ENCODE data around the gene CENPN. TPM values are rescaled to one million over a fixed set of nuclear protein-coding genes. Genes with fewer than 3 reads are reported as not detected.
A peak's percentile ranks its signal among the peaks of the same experiment; 100 is the strongest.

CENPN gene
- polyA plus RNA-seq, 3 donors = 2.5 to 4.9 (median 4.4) TPM

- peaks cover 27 to 43% of the 10 kb centered on the region in 2 donors for H3K36me3 Mint-ChIP-seq
- no peak for TF ChIP-seq CTCF (IDR thresholded peaks at IDR 0.05)
- H3K4me1 ChIP-seq (ENCODE audit: control insufficient read depth in 1 of 2, insufficient read depth in 2 of 2, low read length in 2 of 2) = no peaks in the 10 kb centered on the region
- H3K9me3 Mint-ChIP-seq = peaks cover 0 to 3% (median 0%) of the 10 kb centered on the region in 7 donors
- H4K20me1 ChIP-seq (ENCODE audit: insufficient read depth, low read length) = no peaks in the 10 kb centered on the region
- H3K4me2 ChIP-seq (replicated peaks; ENCODE audit: extremely low read depth, low read length, poor library complexity, severe bottlenecking) = no peak overlapping the region
- 90% methylated on average over 2 of the region's 11 CpGs for WGBS (ENCODE audit: insufficient coverage)
- no peaks in the 10 kb centered on the region for H3K27me3 ChIP-seq (ENCODE audit: control insufficient read depth in 2 of 2, insufficient read depth in 2 of 2, low read length in 2 of 2)
- H3K9ac ChIP-seq (ENCODE audit: insufficient read depth, low read length, poor library complexity, severe bottlenecking) = no peak overlapping the region
- DNase-seq = no peak
- intact Hi-C loops (cut with micrococcal nuclease) = loop anchor here in 1 of 2 donors (10.0 kb wide), 1 partner anchor 705 kb away; no protein-coding TSS in a partner anchor
- no peak overlapping the region for H3K4me3 Mint-ChIP-seq
- no peaks in the 10 kb centered on the region for H3K79me2 ChIP-seq (ENCODE audit: insufficient read depth, low read length)
- no peak overlapping the region for H2AFZ ChIP-seq (ENCODE audit: insufficient read depth, low read depth, low read length, poor library complexity, severe bottlenecking)
- no peaks in the 10 kb centered on the region for H3K27me3 Mint-ChIP-seq (ENCODE audit: low read depth in 3 of 3)
- H3K9me3 ChIP-seq (replicated peaks in 1 of 2; ENCODE audit: control insufficient read depth in 1 of 2, insufficient read depth in 1 of 2, low read length in 2 of 2) = no peaks in the 10 kb centered on the region
- no peaks in the 10 kb centered on the region for H3K4me1 Mint-ChIP-seq
- peaks cover 20 to 42% of the 10 kb centered on the region in 2 donors for H3K36me3 ChIP-seq (replicated peaks in 1 of 2; ENCODE audit: control insufficient read depth in 1 of 2, insufficient read depth in 2 of 2, low read length in 2 of 2)
- no peak overlapping the region for H3K4me3 ChIP-seq (replicated peaks in 1 of 3; ENCODE audit: low read depth in 2 of 3, low read length in 3 of 3)
- no peak overlapping the region for H3K27ac Mint-ChIP-seq
- no peak overlapping the region for H3K27ac ChIP-seq (ENCODE audit: low read depth in 1 of 2, low read length in 2 of 2)
Measured at GRCh38 chr16:81029930-81030604, 23.1 kb downstream of the CENPN start.

- Histone ChIP-seq H3K27ac (ENCODE audit: low read depth in 1 of 2, low read length in 2 of 2) (peak within 1 kb of the TSS in 1 of 2 donors; percentile 50), H3K79me2 (ENCODE audit: insufficient read depth, low read length) (peaks cover 26% of the 10 kb centered on the region), H3K4me3 (replicated peaks in 1 of 3; ENCODE audit: low read depth in 2 of 3, low read length in 3 of 3) (peak within 1 kb of the TSS; percentile 49 to 84 (median 73)), H3K9ac (ENCODE audit: insufficient read depth, low read length, poor library complexity, severe bottlenecking) (peak within 1 kb of the TSS; percentile 72), H2AFZ (ENCODE audit: insufficient read depth, low read depth, low read length, poor library complexity, severe bottlenecking) (peak within 1 kb of the TSS; percentile 77), H3K4me2 (replicated peaks; ENCODE audit: extremely low read depth, low read length, poor library complexity, severe bottlenecking) (peak within 1 kb of the TSS; percentile 94), H3K9me3 (replicated peaks in 1 of 2; ENCODE audit: control insufficient read depth in 1 of 2, insufficient read depth in 1 of 2, low read length in 2 of 2) (no peaks in the 10 kb centered on the region), H3K27me3 (ENCODE audit: control insufficient read depth in 2 of 2, insufficient read depth in 2 of 2, low read length in 2 of 2) (no peaks in the 10 kb centered on the region), H4K20me1 (ENCODE audit: insufficient read depth, low read length) (peaks cover 15% of the 10 kb centered on the region), H3K36me3 (replicated peaks in 1 of 2; ENCODE audit: control insufficient read depth in 1 of 2, insufficient read depth in 2 of 2, low read length in 2 of 2) (peaks cover 0 to 13% of the 10 kb centered on the region in 2 donors), H3K4me1 (ENCODE audit: control insufficient read depth in 1 of 2, insufficient read depth in 2 of 2, low read length in 2 of 2) (peaks cover 14% of the 10 kb centered on the region in 2 donors)
- WGBS (ENCODE audit: insufficient coverage) = under 1% methylated on average over 47 of the region's 54 CpGs
- Mint-ChIP-seq H3K4me3 (peak within 1 kb of the TSS; percentile 82 to 88), H3K27ac (peak within 1 kb of the TSS in 6 of 7 donors; percentile 56 to 70 (median 62)), H3K9me3 (peaks cover 0 to 3% (median 0%) of the 10 kb centered on the region in 7 donors), H3K27me3 (ENCODE audit: low read depth in 3 of 3) (no peaks in the 10 kb centered on the region), H3K36me3 (peaks cover 17 to 21% of the 10 kb centered on the region in 2 donors), H3K4me1 (peaks cover 23% of the 10 kb centered on the region)
- peak; percentile 95 for TF ChIP-seq CTCF (IDR thresholded peaks at IDR 0.05)
- DNase-seq = peak; percentile 72 to 87 (median 84)
- intact Hi-C loops (cut with micrococcal nuclease) = loop anchor here in 1 of 2 donors (5.0 to 10.0 kb wide), 3 partner anchors 33 to 699 kb away; partner anchors contain the start of gene GCSH
Measured at GRCh38 chr16:81035398-81035974, 28.5 kb downstream of the CENPN start, which contains the start of gene ATMIN. Gene ATMIN, plus strand, starts transcription at chr16:81035842. Its CDS starts 29 bp downstream, at chr16:81035871.

All from CD14-positive monocyte (primary cell).